ENCODE data around the gene MAGEA10. TPM values are rescaled to one million over a fixed set of nuclear protein-coding genes. Genes with fewer than 3 reads are reported as not detected.

The MAGEA10 gene
- total RNA-seq, 1 experiment from 2014 or later, result not detected

DNA sequence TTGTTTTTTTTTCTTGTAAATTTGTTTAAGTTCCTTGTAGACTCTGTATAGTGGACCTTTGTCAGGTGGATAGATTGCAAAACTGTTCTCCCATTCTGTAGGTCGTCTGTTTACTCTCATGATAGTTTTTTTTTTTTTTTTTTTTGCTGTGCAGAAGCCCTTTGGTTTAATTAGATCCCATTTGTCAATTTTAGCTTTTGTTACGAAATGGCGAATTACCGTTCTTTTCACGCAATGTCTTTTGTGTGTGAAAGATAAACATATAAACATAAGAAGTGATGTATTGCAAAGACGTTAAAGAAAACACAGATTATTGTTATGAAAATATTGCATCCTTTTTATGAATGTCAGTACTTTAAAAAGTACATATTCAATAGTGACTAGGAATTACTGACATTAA, 34.5 kb downstream of the MAGEA10 start (continued):
- TF ChIP-seq PRRX2 (CRISPR knock-in tag; IDR thresholded peaks at IDR 0.05) (no peak), ESRRA (CRISPR knock-in tag; IDR thresholded peaks at IDR 0.05; ENCODE audit: borderline replicate concordance) (no peak), SMAD3 (CRISPR knock-in tag; IDR thresholded peaks at IDR 0.05; ENCODE audit: borderline replicate concordance) (no peak), NR2C2 (CRISPR knock-in tag; IDR thresholded peaks at IDR 0.05) (no peak), IRF2 (CRISPR knock-in tag; IDR thresholded peaks at IDR 0.05; ENCODE audit: borderline replicate concordance, low read depth) (no peak)
- TF ChIP-seq, protein P1, sequence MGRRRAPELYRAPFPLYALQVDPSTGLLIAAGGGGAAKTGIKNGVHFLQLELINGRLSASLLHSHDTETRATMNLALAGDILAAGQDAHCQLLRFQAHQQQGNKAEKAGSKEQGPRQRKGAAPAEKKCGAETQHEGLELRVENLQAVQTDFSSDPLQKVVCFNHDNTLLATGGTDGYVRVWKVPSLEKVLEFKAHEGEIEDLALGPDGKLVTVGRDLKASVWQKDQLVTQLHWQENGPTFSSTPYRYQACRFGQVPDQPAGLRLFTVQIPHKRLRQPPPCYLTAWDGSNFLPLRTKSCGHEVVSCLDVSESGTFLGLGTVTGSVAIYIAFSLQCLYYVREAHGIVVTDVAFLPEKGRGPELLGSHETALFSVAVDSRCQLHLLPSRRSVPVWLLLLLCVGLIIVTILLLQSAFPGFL (CRISPR knock-in tag; IDR thresholded peaks at IDR 0.05; ENCODE audit: borderline replicate concordance), result no peak
- TF ChIP-seq, protein P2, sequence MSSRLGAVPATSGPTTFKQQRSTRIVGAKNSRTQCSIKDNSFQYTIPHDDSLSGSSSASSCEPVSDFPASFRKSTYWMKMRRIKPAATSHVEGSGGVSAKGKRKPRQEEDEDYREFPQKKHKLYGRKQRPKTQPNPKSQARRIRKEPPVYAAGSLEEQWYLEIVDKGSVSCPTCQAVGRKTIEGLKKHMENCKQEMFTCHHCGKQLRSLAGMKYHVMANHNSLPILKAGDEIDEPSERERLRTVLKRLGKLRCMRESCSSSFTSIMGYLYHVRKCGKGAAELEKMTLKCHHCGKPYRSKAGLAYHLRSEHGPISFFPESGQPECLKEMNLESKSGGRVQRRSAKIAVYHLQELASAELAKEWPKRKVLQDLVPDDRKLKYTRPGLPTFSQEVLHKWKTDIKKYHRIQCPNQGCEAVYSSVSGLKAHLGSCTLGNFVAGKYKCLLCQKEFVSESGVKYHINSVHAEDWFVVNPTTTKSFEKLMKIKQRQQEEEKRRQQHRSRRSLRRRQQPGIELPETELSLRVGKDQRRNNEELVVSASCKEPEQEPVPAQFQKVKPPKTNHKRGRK (CRISPR knock-in tag; IDR thresholded peaks at IDR 0.05; ENCODE audit: borderline replicate concordance), result no peak
- TF ChIP-seq, protein P3, sequence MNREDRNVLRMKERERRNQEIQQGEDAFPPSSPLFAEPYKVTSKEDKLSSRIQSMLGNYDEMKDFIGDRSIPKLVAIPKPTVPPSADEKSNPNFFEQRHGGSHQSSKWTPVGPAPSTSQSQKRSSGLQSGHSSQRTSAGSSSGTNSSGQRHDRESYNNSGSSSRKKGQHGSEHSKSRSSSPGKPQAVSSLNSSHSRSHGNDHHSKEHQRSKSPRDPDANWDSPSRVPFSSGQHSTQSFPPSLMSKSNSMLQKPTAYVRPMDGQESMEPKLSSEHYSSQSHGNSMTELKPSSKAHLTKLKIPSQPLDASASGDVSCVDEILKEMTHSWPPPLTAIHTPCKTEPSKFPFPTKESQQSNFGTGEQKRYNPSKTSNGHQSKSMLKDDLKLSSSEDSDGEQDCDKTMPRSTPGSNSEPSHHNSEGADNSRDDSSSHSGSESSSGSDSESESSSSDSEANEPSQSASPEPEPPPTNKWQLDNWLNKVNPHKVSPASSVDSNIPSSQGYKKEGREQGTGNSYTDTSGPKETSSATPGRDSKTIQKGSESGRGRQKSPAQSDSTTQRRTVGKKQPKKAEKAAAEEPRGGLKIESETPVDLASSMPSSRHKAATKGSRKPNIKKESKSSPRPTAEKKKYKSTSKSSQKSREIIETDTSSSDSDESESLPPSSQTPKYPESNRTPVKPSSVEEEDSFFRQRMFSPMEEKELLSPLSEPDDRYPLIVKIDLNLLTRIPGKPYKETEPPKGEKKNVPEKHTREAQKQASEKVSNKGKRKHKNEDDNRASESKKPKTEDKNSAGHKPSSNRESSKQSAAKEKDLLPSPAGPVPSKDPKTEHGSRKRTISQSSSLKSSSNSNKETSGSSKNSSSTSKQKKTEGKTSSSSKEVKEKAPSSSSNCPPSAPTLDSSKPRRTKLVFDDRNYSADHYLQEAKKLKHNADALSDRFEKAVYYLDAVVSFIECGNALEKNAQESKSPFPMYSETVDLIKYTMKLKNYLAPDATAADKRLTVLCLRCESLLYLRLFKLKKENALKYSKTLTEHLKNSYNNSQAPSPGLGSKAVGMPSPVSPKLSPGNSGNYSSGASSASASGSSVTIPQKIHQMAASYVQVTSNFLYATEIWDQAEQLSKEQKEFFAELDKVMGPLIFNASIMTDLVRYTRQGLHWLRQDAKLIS (CRISPR knock-in tag; IDR thresholded peaks at IDR 0.05; ENCODE audit: borderline replicate concordance), result no peak

DNA sequence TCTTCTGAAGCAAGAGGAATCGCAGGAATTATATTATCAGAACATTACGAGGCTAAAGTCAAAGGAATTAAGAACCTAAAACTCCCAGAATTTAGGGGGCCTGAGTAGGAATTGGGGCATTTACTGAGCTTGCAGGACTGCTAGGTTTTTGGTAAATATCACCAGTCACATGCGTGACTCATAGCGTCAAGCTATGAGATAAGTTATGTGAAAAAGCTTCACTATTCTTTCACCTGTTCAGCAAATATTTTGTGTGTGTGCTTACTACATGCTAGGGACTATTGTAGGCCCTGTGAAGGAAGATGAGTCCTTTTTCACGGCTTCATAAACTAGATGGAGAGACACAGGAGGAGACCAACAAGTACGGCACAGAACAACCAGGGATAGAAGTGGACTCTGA, 52.2 kb downstream of the MAGEA10 start:
- Mint-ChIP-seq H3K27me3 (ENCODE audit: low read depth) (no peaks in the 10 kb centered on the region), H3K36me3 (no peaks in the 10 kb centered on the region), H3K4me1 (peaks cover 3% of the 10 kb centered on the region), H3K27ac (no peak overlapping the region), H3K4me3 (no peak overlapping the region), H3K9me3 (no peaks in the 10 kb centered on the region)
- TF ChIP-seq, protein P4, sequence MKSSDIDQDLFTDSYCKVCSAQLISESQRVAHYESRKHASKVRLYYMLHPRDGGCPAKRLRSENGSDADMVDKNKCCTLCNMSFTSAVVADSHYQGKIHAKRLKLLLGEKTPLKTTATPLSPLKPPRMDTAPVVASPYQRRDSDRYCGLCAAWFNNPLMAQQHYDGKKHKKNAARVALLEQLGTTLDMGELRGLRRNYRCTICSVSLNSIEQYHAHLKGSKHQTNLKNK (CRISPR knock-in tag; IDR thresholded peaks at IDR 0.05), result no peak
- no peak for TF ChIP-seq NFYB (CRISPR knock-in tag; conservative IDR thresholded peaks at IDR 0.05; ENCODE audit: low read depth)
- ChIA-PET CTCF (no interaction called here), POLR2A (no interaction called here)
- DNase-seq (ENCODE audit: low spot score), result no peak
- ATAC-seq, result no peak

Other genes starting within 250 kb of the MAGEA10 start
- 3.2 to 11.4 TPM (median 11.3 TPM) in 3 replicates for gene MAGEA4, start 225.7 kb downstream of the MAGEA10 start, total RNA-seq (2021)
- gene GABRE, start 163.9 kb downstream of the MAGEA10 start, total RNA-seq (2021), result 6.5 to 12.3 TPM (median 11.7 TPM) in 3 replicates

Data from WTC11 (cell line).